CD14-positive monocyte (primary cell): Measurements from ENCODE around the gene ZEB1. TPM values are rescaled to one million over a fixed set of nuclear protein-coding genes. Genes with fewer than 3 reads are reported as not detected.

Experiments
- DNase-seq, 3 donors: peaks; one replicate each; pipeline ENCODE4 v3.0.0-alpha.2; 2011 to 2022
- H2AFZ ChIP-seq: 2 replicates; pipeline ENCODE4 v1.6.0; 2012; ENCODE audit warnings: mild to moderate bottlenecking, low read depth, low read length, inconsistent platforms; ENCODE audit not compliant: insufficient read depth, poor library complexity, severe bottlenecking
- H3K27ac ChIP-seq, 2 donors: 1 replicate in 1 of 2; 2 replicates in 1 of 2; pipeline ENCODE4 v1.5.1; 2012 to 2013; ENCODE audit warnings: low read length in 2 of 2, control low read depth in 1 of 2, inconsistent platforms in 1 of 2, low read depth in 1 of 2, mild to moderate bottlenecking in 1 of 2
- H3K27me3 ChIP-seq, 2 donors: one replicate each; pipeline versions ENCODE4 v1.6.0 to v1.6.1; 2011 to 2013; ENCODE audit warnings: low read length in 2 of 2; ENCODE audit not compliant: control insufficient read depth in 2 of 2, insufficient read depth in 2 of 2
- H3K36me3 ChIP-seq, 2 donors: replicated peaks in 1 of 2; 1 replicate in 1 of 2; 2 replicates in 1 of 2; pipeline versions ENCODE4 v1.5.1 to v1.6.1; 2012 to 2013; ENCODE audit warnings: low read length in 2 of 2, control low read depth in 1 of 2, inconsistent platforms in 1 of 2, mild to moderate bottlenecking in 1 of 2; ENCODE audit not compliant: insufficient read depth in 2 of 2, control insufficient read depth in 1 of 2
- H3K4me1 ChIP-seq, 2 donors: 1 replicate in 1 of 2; 2 replicates in 1 of 2; pipeline versions ENCODE4 v1.5.1 to v1.6.1; 2012 to 2013; ENCODE audit warnings: low read length in 2 of 2, control low read depth in 1 of 2, inconsistent platforms in 1 of 2, mild to moderate bottlenecking in 1 of 2, moderate library complexity in 1 of 2; ENCODE audit not compliant: insufficient read depth in 2 of 2, control insufficient read depth in 1 of 2
- H3K4me2 ChIP-seq: replicated peaks from 2 replicates; pipeline ENCODE3; 2012; ENCODE audit warnings: low read length, moderate library complexity, mild to moderate bottlenecking; ENCODE audit not compliant: poor library complexity, severe bottlenecking; ENCODE audit errors: extremely low read depth
- H3K4me3 ChIP-seq, 3 experiments: fragments of 200-600 bp in 1 of 3; sonication (generic) in 1 of 3; replicated peaks in 1 of 3; 1 replicate in 2 of 3; 2 replicates in 1 of 3; pipeline ENCODE4 v1.5.1; 2011 to 2013; ENCODE audit warnings: low read length in 3 of 3, mild to moderate bottlenecking in 3 of 3, control low read depth in 2 of 3, low read depth in 2 of 3, inconsistent platforms in 1 of 3, moderate library complexity in 1 of 3
- H3K79me2 ChIP-seq: 2 replicates; pipeline ENCODE4 v1.6.0; 2012; ENCODE audit warnings: mild to moderate bottlenecking, control low read depth, inconsistent platforms, low read length, moderate library complexity; ENCODE audit not compliant: insufficient read depth
- H3K9ac ChIP-seq: 2 replicates; pipeline ENCODE4 v1.6.0; 2017; ENCODE audit warnings: low read length, mild to moderate bottlenecking; ENCODE audit not compliant: insufficient read depth, poor library complexity, severe bottlenecking
- H3K9me3 ChIP-seq, 2 donors: replicated peaks in 1 of 2; 1 replicate in 1 of 2; 2 replicates in 1 of 2; pipeline versions ENCODE4 v1.5.1 to v1.6.1; 2012 to 2013; ENCODE audit warnings: low read length in 2 of 2, control low read depth in 1 of 2; ENCODE audit not compliant: control insufficient read depth in 1 of 2, insufficient read depth in 1 of 2
- H4K20me1 ChIP-seq: 2 replicates; pipeline ENCODE4 v1.6.0; 2012; ENCODE audit warnings: mild to moderate bottlenecking, low read length, control low read depth, moderate library complexity; ENCODE audit not compliant: insufficient read depth
- H3K27ac Mint-ChIP-seq, 7 donors: one replicate each; pipeline ENCODE4 v1.8.0; 2020; ENCODE audit warnings: mild to moderate bottlenecking in 7 of 7, mixed read lengths in 7 of 7, moderate library complexity in 6 of 7, inconsistent platforms in 2 of 7
- H3K27me3 Mint-ChIP-seq, 3 donors: one replicate each; pipeline ENCODE4 v1.8.0; 2021 to 2022; ENCODE audit warnings: low read depth in 3 of 3, mild to moderate bottlenecking in 3 of 3, mixed read lengths in 3 of 3, moderate library complexity in 3 of 3, inconsistent platforms in 1 of 3
- H3K36me3 Mint-ChIP-seq, 2 donors: one replicate each; pipeline ENCODE4 v1.8.0; 2020; ENCODE audit warnings: mixed read lengths in 2 of 2, inconsistent platforms in 1 of 2, mild to moderate bottlenecking in 1 of 2
- H3K4me1 Mint-ChIP-seq: one replicate; pipeline ENCODE4 v1.8.0; 2020; ENCODE audit warnings: mild to moderate bottlenecking, mixed read lengths
- H3K4me3 Mint-ChIP-seq, 2 donors: one replicate each; pipeline ENCODE4 v1.8.0; 2020; ENCODE audit warnings: mild to moderate bottlenecking in 2 of 2, mixed read lengths in 2 of 2, moderate library complexity in 1 of 2
- H3K9me3 Mint-ChIP-seq, 7 donors: one replicate each; pipeline ENCODE4 v1.8.0; 2020 to 2022; ENCODE audit warnings: mixed read lengths in 7 of 7, mild to moderate bottlenecking in 6 of 7, moderate library complexity in 6 of 7, inconsistent platforms in 2 of 7
- CTCF ChIP-seq: fragments of 200-600 bp; IDR thresholded peaks from one replicate; pipeline ENCODE4 v1.8.0; 2022; ENCODE audit warnings: antibody characterized with exemption, mild to moderate bottlenecking
- WGBS: methylation state at CpG from one replicate; pipeline ENCODE4 v1.1.5; 2013; ENCODE audit warnings: missing lambda C conversion rate; ENCODE audit not compliant: insufficient coverage; 5-methylcytosine and 5-hydroxymethylcytosine counted together
- intact Hi-C, 2 donors: fragments of 100-400 bp; cut with micrococcal nuclease; formaldehyde crosslinking; loops; one replicate each; pipeline versions ENCODE4 v1.15.0 to v1.15.1; 2023
- polyA plus RNA-seq, 3 donors: library from polyadenylated mRNA; depleted of rRNA in 1 of 3; unstranded in 2 of 3; stranded (reverse) in 1 of 3; fragments of 300-500 nt in 2 of 3; fragments of >200 nt in 1 of 3; fragmentation: Illumina TruSeq in 2 of 3; gene quantifications; 1 replicate in 2 of 3; 2 replicates in 1 of 3; pipeline ENCODE4 v1.2.3, GENCODE V29; 2012 to 2021

The ZEB1 gene
- polyA plus RNA-seq, 3 donors, result 0.13 to 0.20 TPM; not detected in 1

- Histone ChIP-seq H3K4me2 (no peak overlapping the region), H3K9ac (no peak overlapping the region), H3K79me2 (no peaks in the 10 kb centered on the region), H3K9me3 (peaks cover 0 to 5% of the 10 kb centered on the region in 2 donors), H3K4me1 (no peaks in the 10 kb centered on the region), H4K20me1 (no peaks in the 10 kb centered on the region), H3K27me3 (no peaks in the 10 kb centered on the region), H3K27ac (no peak overlapping the region), H3K4me3 (no peak overlapping the region), H2AFZ (no peak overlapping the region), H3K36me3 (no peaks in the 10 kb centered on the region)
- DNase-seq, result no peak
- no peak for TF ChIP-seq CTCF
- H3K4me1 Mint-ChIP-seq, result no peaks in the 10 kb centered on the region
- H3K9me3 Mint-ChIP-seq, result peaks cover 2 to 19% (median 11%) of the 10 kb centered on the region in 7 donors
- no peak overlapping the region for H3K4me3 Mint-ChIP-seq
- no peak overlapping the region for H3K27ac Mint-ChIP-seq
- intact Hi-C loops, result no loop called here
- H3K27me3 Mint-ChIP-seq, result no peaks in the 10 kb centered on the region
- WGBS, result no CpG with 5 or more reads among the region's 2 CpGs
- no peaks in the 10 kb centered on the region for H3K36me3 Mint-ChIP-seq
Observed at GRCh38 chr10:31451766-31452165, 132.8 kb downstream of the ZEB1 start.

- Histone ChIP-seq H3K27ac (no peak overlapping the region), H3K4me3 (no peak overlapping the region), H3K9ac (no peak overlapping the region), H3K9me3 (no peaks in the 10 kb centered on the region), H3K79me2 (no peaks in the 10 kb centered on the region), H3K36me3 (no peaks in the 10 kb centered on the region), H2AFZ (no peak overlapping the region), H3K4me1 (no peaks in the 10 kb centered on the region), H3K27me3 (no peaks in the 10 kb centered on the region), H3K4me2 (no peak overlapping the region), H4K20me1 (no peaks in the 10 kb centered on the region)
- Mint-ChIP-seq H3K4me3 (no peak overlapping the region), H3K27ac (no peak overlapping the region), H3K36me3 (no peaks in the 10 kb centered on the region), H3K27me3 (no peaks in the 10 kb centered on the region), H3K9me3 (peaks cover 0 to 11% (median 2%) of the 10 kb centered on the region in 7 donors), H3K4me1 (no peaks in the 10 kb centered on the region)
- intact Hi-C loops, result no loop called here
- no peak for TF ChIP-seq CTCF
- WGBS, result no CpG with 5 or more reads among the region's 1 CpG
- DNase-seq, result no peak
Observed at GRCh38 chr10:31456468-31456867, 137.5 kb downstream of the ZEB1 start.
